ENCODE data around the gene SIAE.

SIAE gene

DNA sequence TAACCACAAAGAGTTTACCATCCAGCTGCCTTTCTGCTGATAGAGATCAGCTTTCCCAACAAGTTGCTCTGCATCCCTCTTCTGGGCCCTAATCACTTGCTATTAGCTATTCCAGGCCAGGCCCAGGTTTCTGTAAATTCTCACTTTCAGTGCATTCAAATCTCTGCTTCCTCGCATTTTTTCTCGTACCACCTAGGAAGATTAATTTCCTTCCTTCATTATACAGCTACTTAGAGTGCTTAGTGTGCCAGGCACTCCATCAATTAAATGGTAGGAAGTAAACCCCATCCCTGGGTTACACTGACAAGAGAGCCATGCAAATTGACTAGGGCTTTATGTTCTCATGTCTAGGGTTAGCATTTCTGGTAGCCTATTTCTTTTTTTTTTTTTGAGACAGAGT lies 9.7 kb downstream of the SIAE start:
- DNase-seq = no peak

DNA sequence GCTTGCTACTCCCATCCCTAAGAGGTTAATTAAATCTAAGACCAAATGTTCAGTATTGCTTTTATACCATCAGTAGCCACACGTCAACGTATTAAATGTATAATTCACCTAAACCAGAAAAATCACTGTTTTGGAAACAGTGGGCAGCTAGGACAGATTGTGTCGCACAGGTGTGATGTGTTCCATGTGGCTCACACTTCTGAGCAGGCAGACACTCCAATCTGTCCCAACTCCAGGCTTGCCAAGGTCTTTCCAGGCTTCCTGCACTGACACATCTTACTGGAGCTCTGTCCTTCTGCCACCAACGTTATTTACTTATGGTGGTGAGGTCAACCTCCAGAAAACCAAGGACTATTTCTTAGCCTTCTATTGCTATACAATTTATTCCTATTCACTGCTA lies 11.4 kb downstream of the SIAE start:
- no peak for DNase-seq

DNA sequence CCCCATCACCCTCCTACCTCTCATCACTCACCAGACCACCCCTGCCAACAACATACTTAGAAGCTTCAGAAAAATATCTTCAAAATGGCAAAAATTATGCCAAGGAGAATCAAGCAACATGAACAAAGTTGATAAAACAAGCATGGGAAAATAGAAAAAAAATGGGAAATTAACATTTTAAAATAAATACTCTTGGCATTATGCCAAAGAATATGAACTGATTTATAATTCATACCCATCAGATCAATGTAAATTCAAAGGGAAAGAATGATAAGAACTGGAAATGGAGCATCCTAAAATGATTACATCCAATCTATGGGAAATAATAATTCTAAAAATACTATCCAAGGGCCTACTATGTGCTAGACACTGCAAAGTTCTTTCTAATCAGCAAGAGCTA lies 12.0 kb downstream of the SIAE start:
- DNase-seq = no peak

DNA sequence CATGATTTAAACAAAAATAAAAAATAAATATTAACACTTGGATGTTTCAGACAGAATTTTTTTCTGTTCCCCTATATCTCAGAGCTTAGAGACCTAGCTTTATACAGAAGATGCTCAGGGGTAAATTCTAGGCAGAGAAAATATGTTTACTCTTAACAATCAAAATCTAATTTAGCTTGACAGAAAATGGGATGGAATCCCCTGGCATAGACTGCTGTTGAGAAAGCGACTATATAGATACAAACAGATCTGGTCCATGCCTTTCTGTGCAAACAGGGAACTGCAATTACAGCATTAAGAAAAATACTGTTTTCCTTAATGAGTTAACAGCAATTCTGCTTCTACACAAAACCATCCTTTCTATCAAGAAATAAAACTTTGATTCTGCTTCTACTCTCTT lies 14.6 kb downstream of the SIAE start:
- DNase-seq = no peak

DNA sequence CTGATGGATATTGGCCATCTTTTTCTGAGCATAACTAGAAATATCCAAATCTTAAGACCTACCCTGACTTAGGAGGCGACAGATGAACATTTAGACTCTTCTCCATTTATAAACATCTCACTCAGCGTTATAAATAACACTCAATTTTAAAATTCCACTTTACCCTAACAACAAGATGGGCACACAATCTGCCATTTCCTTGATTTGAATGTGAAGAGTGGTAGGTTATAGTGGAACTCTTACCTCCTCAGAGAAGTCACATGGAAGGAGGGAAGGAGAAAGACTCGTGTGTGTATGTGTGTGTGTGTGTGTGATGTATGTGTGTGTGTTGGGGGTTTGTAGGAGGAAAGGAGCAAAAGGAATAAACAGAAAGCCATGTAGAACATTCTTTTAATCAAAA lies 15.0 kb downstream of the SIAE start:
- DNase-seq = no peak

DNA sequence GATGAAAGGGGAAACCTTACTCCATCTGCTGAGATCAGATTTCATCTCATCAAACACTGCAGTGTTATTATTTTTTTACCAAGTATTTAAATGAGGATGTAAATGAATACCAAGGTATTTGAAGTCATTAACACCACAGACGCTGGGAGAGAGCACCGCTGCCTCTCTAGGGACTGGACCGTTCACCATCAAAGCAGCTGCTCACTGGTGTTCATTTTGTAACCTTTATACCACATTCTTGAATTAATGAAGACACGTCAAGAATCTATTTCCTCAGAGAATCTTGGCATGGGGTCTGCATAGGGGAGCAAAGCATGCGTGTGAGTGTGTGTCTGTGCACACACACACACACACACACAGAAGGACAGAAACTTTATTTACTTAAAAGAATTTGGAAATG lies 15.6 kb downstream of the SIAE start:
- no peak for DNase-seq

DNA sequence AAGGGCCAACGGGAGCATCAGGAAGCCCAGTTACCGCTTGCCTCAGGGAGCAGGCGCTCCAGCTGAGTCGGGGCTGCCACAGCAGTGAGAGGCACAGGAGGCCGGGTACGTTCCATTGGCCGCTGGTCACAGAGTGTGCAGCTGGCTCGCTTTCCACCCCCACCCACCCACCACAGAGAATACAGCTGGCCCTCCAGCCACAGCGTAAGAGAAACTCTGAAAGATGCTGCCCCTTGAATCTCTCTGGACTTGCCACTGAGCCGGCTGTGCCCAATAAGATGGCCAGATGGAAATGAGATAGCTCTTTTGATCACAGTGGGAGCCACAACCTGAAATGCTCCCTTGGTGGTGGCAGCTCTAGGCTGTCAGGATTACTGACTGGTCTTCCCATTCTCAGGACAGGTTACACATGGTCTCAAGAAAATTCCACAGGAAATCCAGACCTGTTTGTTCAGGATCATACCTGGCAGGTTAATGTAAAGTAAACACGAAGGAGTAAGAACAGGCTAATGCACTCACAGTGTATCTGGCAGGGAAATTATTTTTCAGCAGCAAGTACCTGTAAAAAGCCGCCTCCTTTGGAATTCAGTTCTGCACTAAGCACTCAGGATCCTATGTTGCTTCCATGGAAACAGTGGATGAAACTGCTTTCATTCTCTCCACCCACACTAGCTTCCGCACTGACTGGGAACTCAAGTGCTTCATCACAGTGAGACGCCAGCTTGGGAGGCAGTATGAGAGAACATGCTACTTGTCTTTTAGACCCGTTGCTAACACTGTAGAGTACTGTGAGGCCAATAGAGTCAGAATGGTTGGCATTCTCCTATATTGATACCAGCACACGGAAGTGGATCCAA lies 16.5 kb downstream of the SIAE start:
- DNase-seq = no peak

DNA sequence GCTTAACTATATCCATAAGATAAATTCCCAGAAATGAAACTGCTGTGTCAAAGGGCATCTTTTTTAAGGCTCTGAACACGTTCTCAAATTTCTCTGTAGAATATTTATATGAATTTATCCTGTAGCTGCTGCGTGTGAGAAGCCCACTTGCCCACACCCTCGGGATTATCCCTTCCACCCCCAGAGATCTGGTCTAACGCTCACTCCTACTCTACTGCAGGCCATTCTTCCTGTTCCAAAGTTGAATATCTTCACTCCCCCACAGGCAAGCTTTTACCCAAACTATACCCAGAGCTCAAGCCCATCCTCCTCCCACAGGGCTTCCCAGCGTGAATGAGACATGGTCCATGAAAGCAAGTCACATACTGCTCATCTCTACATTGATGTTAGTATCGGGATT lies 24.9 kb downstream of the SIAE start:
- DNase-seq = no peak

DNA sequence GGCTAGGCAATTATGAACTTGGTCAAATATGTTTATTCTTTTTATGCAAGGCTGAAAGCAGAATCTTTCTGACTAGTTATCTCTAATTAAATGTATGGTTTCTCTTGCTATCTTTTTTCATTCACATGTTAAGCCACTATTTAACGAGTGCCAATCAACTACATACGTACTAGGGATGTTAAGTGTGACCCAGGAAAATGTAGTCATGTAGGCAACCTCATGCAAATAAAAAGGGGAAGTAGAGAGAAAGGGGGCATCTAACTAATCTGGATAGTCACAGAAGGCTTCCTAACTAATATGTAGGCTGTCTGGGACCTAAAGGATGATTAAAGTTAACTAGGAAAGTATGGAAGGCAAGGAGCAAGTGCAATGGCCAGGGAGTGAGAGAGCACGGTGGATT lies 27.4 kb downstream of the SIAE start:
- no peak for DNase-seq

DNA sequence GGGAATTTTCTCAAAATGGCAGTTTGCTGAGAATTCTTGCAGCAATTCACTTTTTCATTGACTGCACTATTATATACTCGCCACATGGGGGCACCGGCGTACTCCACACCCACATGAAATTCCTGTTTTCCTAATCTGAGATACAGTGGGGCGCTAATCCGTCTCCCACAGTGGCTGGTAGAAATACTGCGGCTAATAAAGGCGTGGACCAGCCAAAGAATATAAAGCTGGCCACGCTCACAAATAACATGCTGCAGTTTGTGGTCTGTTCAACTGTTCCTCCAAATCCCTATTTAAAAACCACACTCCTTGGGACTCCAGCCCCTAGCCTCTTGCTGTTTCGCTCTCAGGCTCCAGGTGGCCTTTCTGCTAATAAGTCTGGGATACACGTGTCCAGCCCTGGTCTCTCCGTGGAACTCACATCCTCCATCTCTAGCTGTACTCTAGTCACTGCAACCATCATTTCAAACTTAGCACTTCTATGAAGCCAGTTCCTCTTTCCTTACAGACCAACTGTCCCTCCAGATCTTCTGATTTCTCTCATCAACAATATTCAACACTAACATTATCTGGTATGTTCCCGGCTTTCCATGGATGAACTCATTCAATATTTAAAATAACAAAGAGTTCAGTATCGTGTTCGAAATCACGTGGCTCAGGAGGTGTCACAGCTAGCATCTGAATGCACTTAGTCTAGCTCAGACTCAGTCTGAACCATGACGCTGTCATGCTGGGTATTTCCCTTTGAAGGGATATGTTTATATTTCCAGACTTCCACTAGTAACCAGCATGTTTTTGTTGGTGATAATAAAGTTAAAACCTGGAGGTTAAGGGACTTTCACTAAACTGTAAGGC lies 28.9 kb downstream of the SIAE start:
- peak; percentile 10 to 23 for DNase-seq

DNA sequence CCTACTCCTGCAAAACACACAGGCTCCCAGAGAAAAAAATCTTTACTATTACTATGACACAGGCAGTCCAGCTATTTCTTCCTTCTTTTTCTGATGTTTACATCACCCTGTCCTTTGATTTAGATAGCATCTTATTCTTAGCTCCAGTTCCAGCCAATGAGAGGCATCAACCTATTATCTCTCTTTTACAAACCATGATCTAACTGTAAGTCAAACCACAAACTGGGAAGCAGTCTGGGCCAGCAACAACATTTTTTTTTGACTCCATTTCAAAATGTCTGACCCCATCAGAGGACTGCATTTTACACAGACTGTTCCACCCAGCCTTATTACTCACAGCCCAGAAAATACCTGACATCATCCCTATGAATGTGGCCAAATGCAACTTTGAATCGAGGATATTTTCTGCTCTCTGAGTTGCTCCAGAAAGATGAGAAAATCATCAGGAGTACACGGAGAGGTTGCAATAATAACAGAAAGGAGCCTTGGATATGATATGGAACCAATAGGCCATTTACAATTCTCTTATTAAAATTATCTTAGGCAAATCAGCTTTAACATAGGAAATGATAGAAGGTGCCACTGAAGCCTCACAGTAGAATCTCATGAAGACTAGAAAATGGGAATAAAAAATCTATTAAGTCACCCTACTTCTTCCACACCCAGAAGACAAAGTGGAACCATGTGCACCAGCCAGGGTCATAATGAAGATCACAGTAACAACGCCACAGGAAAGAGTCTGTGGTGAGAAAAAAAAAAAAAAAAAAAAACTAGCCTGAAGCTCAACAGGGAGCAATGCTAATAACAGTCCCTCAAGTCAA lies 29.7 kb downstream of the SIAE start:
- DNase-seq = no peak

DNA sequence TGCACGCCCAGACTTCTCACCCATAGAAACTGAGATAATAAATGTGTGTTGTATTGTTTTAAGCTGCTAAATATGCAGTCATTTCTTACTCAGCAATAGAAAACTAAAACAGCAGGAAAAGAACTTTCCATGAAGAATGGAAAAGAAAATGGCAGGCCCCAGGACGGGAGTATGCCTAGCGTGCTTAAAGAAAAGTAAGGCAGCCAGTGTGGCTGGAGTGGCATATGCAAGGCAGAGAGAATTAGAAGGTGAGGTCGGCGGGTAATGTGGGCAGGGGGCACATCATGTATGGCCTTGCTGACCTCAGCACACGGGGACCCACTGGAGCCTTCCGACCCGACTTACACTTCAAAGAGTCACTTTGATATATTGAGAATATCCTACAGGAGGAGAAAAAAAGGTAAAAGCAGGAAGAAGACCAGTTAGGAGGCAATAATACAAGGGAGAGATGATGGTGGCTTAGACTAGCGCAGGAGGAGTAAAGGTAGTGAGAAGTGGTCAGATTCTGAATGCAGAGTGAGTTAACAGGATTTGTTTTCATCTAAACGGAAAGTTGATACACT lies 30.4 kb downstream of the SIAE start:
- no peak for DNase-seq

DNA sequence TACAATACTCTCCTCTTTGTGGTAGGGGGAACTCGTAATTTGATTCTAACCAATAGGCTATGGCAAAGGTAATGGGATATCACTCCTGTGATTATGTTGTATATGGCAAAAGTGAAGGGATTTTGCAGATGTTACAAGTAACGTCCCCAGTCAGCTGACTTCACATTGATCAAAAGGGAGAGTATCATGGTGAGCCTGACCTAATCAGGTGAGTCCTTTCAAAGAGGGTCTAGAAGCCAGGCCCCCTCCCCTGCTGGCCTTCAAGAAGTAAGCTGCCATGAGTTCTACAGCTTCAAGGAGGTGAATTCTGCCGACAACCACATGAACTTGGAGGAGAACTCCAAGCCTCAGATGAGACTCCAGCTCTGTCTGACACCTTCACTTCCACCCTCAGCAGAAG lies 30.9 kb downstream of the SIAE start:
- DNase-seq = no peak

DNA sequence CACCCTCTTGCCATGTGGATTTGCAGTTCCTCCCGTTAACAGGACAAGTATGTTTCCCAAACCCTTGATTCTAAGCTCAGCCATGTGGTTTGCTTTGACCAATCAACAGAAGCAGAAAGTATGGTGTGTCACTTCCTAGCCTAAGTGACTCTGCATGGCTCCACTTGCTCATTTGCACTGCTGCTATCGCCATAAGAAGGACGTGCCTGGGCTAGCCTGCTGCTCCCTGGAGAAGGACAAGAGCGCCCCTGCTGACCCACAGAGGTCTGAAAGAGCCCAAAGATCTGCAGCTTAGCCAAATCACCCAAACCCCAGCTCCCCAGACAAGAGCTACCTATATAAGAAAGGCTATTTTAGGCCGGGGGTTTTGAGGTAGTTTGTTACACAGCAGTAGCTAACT lies 32.9 kb downstream of the SIAE start:
- no peak for DNase-seq

DNA sequence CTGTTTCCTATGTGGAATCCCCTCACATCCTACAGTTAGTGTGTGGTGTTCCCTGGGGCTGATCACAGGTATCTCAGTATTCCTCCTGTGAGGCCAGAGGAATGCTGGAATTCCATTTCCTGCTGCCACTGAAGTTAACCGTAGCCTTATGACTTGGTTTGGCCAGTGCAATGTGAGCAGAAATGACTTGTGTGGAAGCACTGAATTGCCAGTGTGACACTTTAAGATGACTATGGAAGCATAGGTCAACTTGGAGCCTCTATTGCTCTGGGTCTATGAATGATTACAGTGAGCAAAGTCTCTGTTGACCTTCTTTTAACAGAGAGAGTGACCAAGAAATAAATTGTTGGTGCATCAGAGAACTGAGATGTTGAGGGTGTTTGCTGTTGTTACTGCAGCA lies 34.4 kb downstream of the SIAE start:
- DNase-seq = no peak

DNA sequence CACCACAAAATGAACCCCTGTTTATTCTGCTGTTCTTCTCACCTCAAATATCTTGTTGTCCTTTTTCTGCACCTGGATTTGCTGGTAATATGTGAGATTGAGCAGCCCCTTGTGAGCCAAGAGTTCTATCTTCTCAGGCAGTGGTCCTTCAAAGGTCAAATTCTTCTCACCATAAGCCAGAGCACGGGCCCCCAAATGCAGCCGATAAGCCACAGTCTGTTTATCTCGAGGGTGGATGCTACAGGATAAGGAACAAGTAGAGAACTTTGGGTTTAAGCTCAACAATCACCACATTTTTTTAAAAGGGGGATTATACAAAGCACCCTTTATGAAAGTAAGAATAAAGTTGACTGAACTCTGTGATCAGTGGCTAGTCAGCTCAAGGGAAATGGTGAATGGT lies 35.0 kb downstream of the SIAE start:
- no peak for DNase-seq

DNA sequence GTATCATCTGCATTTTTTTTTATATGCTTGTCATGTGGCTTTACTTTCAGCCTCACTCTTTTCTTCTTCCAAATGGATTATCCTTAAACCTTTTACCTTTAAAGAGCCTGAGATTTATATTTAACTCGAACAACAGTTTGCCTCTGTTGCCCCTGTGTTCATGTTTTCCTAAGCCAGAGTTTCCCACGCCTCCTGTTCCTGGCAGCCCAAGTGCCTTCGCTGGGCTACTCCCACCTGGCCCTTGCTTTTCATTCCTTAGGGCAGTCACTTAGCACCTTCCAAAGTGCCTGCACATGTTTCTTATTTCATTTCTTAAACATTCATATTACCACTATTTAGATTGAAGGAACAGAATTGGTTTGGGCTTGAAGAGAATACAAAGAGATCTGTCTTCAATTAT lies 37.6 kb downstream of the SIAE start:
- DNase-seq = no peak

DNA sequence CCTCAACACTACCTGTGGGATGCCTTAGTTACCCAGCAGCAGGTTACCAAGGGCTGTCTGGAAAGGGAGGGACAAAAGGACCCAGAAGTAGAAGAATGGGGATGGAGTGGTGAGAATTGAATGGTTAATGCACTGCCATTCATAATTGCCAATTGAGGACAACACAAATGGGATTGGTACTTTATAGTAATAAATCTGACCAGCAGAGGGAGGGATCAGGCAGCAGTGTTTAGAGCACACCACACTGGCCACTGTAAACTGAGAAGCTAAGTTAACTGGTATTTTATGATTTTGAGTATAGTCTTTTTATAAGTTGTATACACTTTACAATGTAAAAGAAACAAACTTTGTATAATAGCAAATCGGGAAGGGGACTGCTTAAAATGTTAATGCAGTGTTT lies 40.2 kb downstream of the SIAE start:
- no peak for DNase-seq

DNA sequence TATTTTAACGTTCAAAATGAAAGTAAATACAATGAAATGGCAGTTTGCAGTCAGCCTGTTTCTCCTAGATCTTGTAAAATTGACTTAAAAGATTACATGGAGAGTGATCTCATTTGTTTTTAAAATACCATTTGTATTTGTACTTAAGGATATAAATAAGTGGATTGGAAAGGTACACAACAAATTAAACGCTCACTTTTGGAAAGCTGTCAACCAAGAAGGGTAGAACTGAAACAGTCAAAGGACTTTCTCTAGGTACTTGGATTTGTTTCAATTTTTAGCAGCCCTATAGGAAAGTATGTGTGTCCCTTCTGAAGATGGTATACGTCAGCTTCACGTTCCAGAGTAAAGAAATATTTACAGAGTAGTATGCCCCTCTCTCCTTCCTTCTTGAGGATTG lies 43.6 kb downstream of the SIAE start:
- no peak for DNase-seq

DNA sequence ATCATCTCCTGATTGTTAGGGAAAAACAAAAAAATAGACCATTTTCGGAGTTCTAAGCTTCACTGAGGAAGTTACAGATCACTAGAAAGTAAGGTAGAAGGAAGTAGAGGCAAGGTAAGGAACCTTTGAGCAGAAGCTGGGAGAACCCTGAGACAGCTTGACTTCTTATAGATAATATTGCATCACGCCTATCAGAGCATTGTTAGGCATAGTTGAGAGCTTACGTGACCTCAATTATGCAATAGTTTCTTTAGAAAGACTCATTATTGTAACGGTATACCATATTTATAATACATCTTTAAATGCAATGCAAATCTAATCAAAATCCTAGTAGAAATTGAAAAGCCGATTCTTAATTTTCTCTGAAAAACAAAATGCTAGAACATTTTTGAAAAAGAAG lies 46.0 kb downstream of the SIAE start:
- no peak for DNase-seq

DNA sequence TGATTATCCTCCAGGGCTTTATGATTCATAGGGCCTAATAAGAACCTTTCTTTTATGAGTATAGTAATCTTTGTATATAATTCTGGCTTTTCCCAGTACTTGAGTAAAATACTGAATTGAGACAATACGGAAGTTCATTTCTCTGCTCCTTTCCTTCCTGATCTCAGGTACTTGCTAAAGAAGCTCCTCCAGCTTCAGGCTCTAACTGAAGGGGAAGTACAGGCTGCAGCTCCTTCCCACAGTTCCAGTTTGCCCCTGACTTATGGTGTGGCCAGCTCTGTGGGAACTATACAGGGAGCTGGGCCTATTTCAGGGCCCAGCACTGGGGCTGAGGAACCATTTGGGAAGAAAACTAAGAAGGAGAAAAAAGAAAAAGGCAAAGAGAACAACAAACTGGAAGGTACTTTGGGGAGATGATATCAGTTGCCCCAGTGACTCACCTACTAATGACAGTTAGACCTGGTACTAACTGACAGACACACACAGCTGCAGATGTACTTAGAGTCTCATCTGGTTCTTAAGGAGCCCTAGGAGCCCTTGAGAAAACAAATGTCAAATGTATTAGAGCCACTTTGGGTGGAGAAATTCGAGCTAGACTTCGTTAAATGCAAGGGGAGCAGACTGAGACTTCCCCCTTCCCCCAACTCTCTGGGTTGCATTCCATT lies 47.9 kb downstream of the SIAE start:
- DNase-seq = no peak

DNA sequence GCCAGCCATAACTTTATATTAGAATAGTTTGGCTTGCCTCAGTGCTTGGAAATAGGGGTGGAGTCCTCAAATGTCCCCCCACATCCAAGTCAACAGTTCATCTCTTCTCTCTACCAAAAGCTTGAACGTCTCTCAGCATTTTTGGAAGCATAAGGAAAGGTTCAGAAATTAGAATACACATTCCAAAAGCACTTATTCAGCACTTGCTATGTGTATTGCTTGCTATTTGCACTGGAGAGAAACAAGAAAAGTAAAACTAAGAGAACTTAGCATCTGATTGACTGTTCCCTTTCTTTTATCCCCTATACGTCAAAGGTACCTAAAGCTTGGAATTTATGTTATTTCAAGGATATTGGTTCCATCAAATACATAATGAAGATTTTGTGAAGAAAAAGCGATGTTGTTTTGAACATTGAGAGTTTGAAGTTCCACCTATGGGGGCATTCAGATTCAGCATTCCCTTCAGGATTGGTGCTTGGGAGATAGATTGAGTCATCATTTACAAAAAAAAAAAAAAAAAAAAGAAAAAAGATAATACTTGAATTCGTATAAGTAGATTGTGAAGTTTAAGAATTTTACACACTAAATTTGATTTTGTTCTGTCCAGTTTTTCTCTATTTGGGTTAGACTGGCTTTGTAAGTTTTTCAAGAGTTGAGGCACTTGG lies 49.5 kb downstream of the SIAE start:
- no peak for DNase-seq

All from activated CD4-positive, alpha-beta T cell treated with anti-CD3 and anti-CD28 coated beads for 4 hours (primary cell).